Keratinocyte (primary cell): ENCODE measurements around the gene AP3D1. TPM values are rescaled to one million over a fixed set of nuclear protein-coding genes. Genes with fewer than 3 reads are reported as not detected.

Source experiments
- DNase-seq: peaks from one replicate; pipeline ENCODE4 v3.0.0-alpha.2; 2011; ENCODE audit warnings: low read depth, missing footprints, low spot score
- FAIRE-seq: peaks from 2 replicates; lab custom pipeline; 2011; peaks lifted over from hg19 to GRCh38; lab: Jason Lieb, UNC
- H2AFZ ChIP-seq: 2 replicates; pipeline ENCODE4 v1.6.0; 2012; ENCODE audit warnings: low read length, control low read depth, inconsistent platforms; ENCODE audit not compliant: control insufficient read depth
- H3K27ac ChIP-seq: 2 replicates; pipeline ENCODE4 v1.5.1; 2011; ENCODE audit warnings: low read length; ENCODE audit not compliant: control insufficient read depth, insufficient read depth
- H3K27me3 ChIP-seq: 3 replicates; pipeline ENCODE4 v1.6.0; 2011; ENCODE audit warnings: low read length; ENCODE audit not compliant: control insufficient read depth, insufficient read depth; ENCODE audit errors: extremely low read depth
- H3K36me3 ChIP-seq, 2 experiments: 2 replicates in 1 of 2; 3 replicates in 1 of 2; pipeline ENCODE4 v1.5.1; 2011; ENCODE audit warnings: low read length in 2 of 2, mild to moderate bottlenecking in 1 of 2; ENCODE audit not compliant: control insufficient read depth in 2 of 2, insufficient read depth in 2 of 2; ENCODE audit errors: extremely low read depth in 1 of 2
- H3K4me1 ChIP-seq: 3 replicates; pipeline ENCODE4 v1.5.1; 2011; ENCODE audit warnings: low read length; ENCODE audit not compliant: control insufficient read depth, insufficient read depth; ENCODE audit errors: extremely low read depth
- H3K4me2 ChIP-seq: 3 replicates; pipeline ENCODE4 v1.6.0; 2011; ENCODE audit warnings: low read depth, low read length; ENCODE audit not compliant: control insufficient read depth, insufficient read depth; ENCODE audit errors: extremely low read depth
- H3K4me3 ChIP-seq, 3 experiments: fragments of 200-600 bp in 1 of 3; sonication (generic) in 1 of 3; 2 replicates in 2 of 3; 3 replicates in 1 of 3; pipeline ENCODE4 v1.5.1; 2011 to 2016; ENCODE audit warnings: low read length in 3 of 3, mild to moderate bottlenecking in 3 of 3, control low read depth in 2 of 3, inconsistent platforms in 1 of 3, low read depth in 1 of 3, mixed read lengths in 1 of 3, mixed run types in 1 of 3, moderate library complexity in 1 of 3; ENCODE audit not compliant: control insufficient read depth in 2 of 3, insufficient read depth in 2 of 3; ENCODE audit errors: extremely low read depth in 1 of 3
- H3K79me2 ChIP-seq: 2 replicates; pipeline ENCODE4 v1.6.0; 2012; ENCODE audit warnings: low read length; ENCODE audit not compliant: control insufficient read depth, insufficient read depth
- H3K9ac ChIP-seq: 3 replicates; pipeline ENCODE4 v1.6.0; 2011; ENCODE audit warnings: low read length; ENCODE audit not compliant: control insufficient read depth, insufficient read depth; ENCODE audit errors: extremely low read depth
- H3K9me1 ChIP-seq: 3 replicates; pipeline ENCODE4 v1.6.0; 2011; ENCODE audit warnings: low read length; ENCODE audit not compliant: control insufficient read depth, insufficient read depth; ENCODE audit errors: extremely low read depth
- H3K9me3 ChIP-seq: 2 replicates; pipeline ENCODE4 v1.5.1; 2012; ENCODE audit warnings: low read depth, low read length; ENCODE audit not compliant: control insufficient read depth
- H4K20me1 ChIP-seq: 3 replicates; pipeline ENCODE4 v1.6.0; 2011; ENCODE audit warnings: low read length; ENCODE audit not compliant: control insufficient read depth, insufficient read depth; ENCODE audit errors: extremely low read depth
- CTCF ChIP-seq, 3 experiments: IDR thresholded peaks in 1 of 3; conservative IDR thresholded peaks in 1 of 3; optimal IDR thresholded peaks in 1 of 3; 2 replicates in 2 of 3; 3 replicates in 1 of 3; pipeline versions ENCODE3 to v1.5.1; 2011; ENCODE audit warnings: low read length in 3 of 3, mild to moderate bottlenecking in 3 of 3, moderate library complexity in 2 of 3, control low read depth in 1 of 3, inconsistent platforms in 1 of 3; ENCODE audit not compliant: insufficient read depth in 2 of 3; ENCODE audit errors: extremely low read depth in 1 of 3
- EZH2 ChIP-seq: IDR thresholded peaks from one replicate; pipeline ENCODE4 v1.6.1; 2012; ENCODE audit warnings: inconsistent platforms, mild to moderate bottlenecking, low read length, moderate library complexity
- dilution Hi-C: fragments of 300-500 bp; cut with MboI; formaldehyde crosslinking; loops from one replicate; pipeline ENCODE4 v1.7.0; 2020; ENCODE audit warnings: low sequenced_read_pairs; ENCODE audit not compliant: extremely low pct_ligation_motif_present
- polyA plus RNA-seq, 5 experiments: library from polyadenylated mRNA; depleted of rRNA in 3 of 5; stranded (reverse) in 3 of 5; stranded (forward) in 1 of 5; unstranded in 1 of 5; fragments of >200 nt; gene quantifications; 1 replicate in 1 of 5; 2 replicates in 3 of 5; 3 replicates in 1 of 5; pipeline versions ENCODE4 v1.2.1 to v1.2.3, GENCODE V29; 2011 to 2012; ENCODE audit warnings: missing spikeins in 2 of 5, low read depth in 1 of 5, low replicate concordance in 1 of 5

Gene AP3D1
- polyA plus RNA-seq, 1 donor (not counting 4 experiments of a cell fraction or from before 2014, with no cell fraction given): 56.1 TPM

- Histone ChIP-seq H3K36me3 (peaks cover 53 to 70% of the 10 kb centered on the region in 2 experiments), H2AFZ (no peak overlapping the region), H3K27me3 (no peaks in the 10 kb centered on the region), H3K79me2 (no peaks in the 10 kb centered on the region), H3K9me1 (no peaks in the 10 kb centered on the region), H3K4me1 (no peaks in the 10 kb centered on the region), H3K4me2 (no peak overlapping the region), H3K27ac (no peak overlapping the region), H3K9ac (no peak overlapping the region), H3K4me3 (no peak overlapping the region), H4K20me1 (no peaks in the 10 kb centered on the region), H3K9me3 (no peaks in the 10 kb centered on the region)
- TF ChIP-seq EZH2 (no peak), CTCF (optimal IDR thresholded peaks at IDR 0.05 in 1 of 3, IDR thresholded peaks at IDR 0.05 in 1 of 3, conservative IDR thresholded peaks at IDR 0.05 in 1 of 3; ENCODE audit: extremely low read depth in 1 of 3, insufficient read depth in 2 of 3, low read length in 3 of 3) (no peak)
- dilution Hi-C loops: no loop called here
- FAIRE-seq: no peak
- DNase-seq: no peak
These were observed 36.5 kb downstream of the AP3D1 start for GRCh38 chr19:2114821-2115220.

GRCh38 chr19:2114218-2114617 lies 37.1 kb downstream of the AP3D1 start:
- no peaks in the 10 kb centered on the region for H3K79me2 ChIP-seq
- FAIRE-seq: no peak

More at GRCh38 chr19:2114218-2114617, 37.1 kb downstream of the AP3D1 start:
- dilution Hi-C loops: no loop called here
- Histone ChIP-seq H3K36me3 (peaks cover 56 to 73% of the 10 kb centered on the region in 2 experiments), H3K9ac (no peak overlapping the region), H4K20me1 (no peaks in the 10 kb centered on the region), H2AFZ (no peak overlapping the region), H3K4me3 (no peak overlapping the region), H3K27ac (no peak overlapping the region), H3K9me1 (no peaks in the 10 kb centered on the region), H3K27me3 (no peaks in the 10 kb centered on the region), H3K9me3 (no peaks in the 10 kb centered on the region), H3K4me2 (no peak overlapping the region), H3K4me1 (no peaks in the 10 kb centered on the region)
- TF ChIP-seq EZH2 (no peak), CTCF (optimal IDR thresholded peaks at IDR 0.05 in 1 of 3, IDR thresholded peaks at IDR 0.05 in 1 of 3, conservative IDR thresholded peaks at IDR 0.05 in 1 of 3; ENCODE audit: extremely low read depth in 1 of 3, insufficient read depth in 2 of 3, low read length in 3 of 3) (no peak)
- no peak for DNase-seq
